Panc1 (cell line): Measurements from ENCODE around the gene SPATS2L. TPM values are rescaled to one million over a fixed set of nuclear protein-coding genes. Genes with fewer than 3 reads are reported as not detected.

Source experiments
- ATAC-seq: fragments of 200-7000 bp; cut with Tn5 transposase; 2 replicates; pipeline ENCODE4 v1.9.1; 2020; ENCODE audit warnings: mild to moderate bottlenecking, moderate library complexity
- BruUV-seq: library from RNA; stranded (reverse); fragments of 400-500 nt; replicated peaks from 2 replicates; lab custom pipeline; 2021; lab: Mats Ljungman, UMichigan
- CTCF ChIA-PET: fragments of 300-600 bp; sonication (Branson Sonifier 250); formaldehyde crosslinking; loops from one replicate; lab custom pipeline; 2022; ENCODE audit warnings: antibody characterized with exemption; lab: Charles Lee
- POLR2A ChIA-PET: fragments of 300-600 bp; sonication (Branson Sonifier 250); formaldehyde crosslinking; loops from one replicate; lab custom pipeline; 2022; ENCODE audit warnings: antibody characterized with exemption; lab: Charles Lee
- DNase-seq: peaks from one replicate; pipeline ENCODE4 v3.0.0-alpha.2; 2010; ENCODE audit warnings: low read depth, low spot score
- H3K27ac ChIP-seq: 2 replicates; pipeline ENCODE4 v1.5.1; 2011; ENCODE audit warnings: mild to moderate bottlenecking, low read length, inconsistent platforms
- H3K27me3 ChIP-seq: fragments of 200-500 bp; sonication (Bioruptor generic); 2 replicates; pipeline ENCODE4 v1.6.0; 2014; ENCODE audit warnings: low read length, inconsistent platforms; ENCODE audit not compliant: control insufficient read depth, insufficient read depth
- H3K36me3 ChIP-seq: fragments of 200-500 bp; sonication (Bioruptor generic); 2 replicates; pipeline ENCODE4 v1.5.1; 2014; ENCODE audit warnings: inconsistent platforms, mild to moderate bottlenecking, low read length, moderate library complexity; ENCODE audit not compliant: control insufficient read depth, insufficient read depth
- H3K4me1 ChIP-seq: 2 replicates; pipeline ENCODE4 v1.5.1; 2011; ENCODE audit warnings: inconsistent platforms, mild to moderate bottlenecking, low read length, moderate library complexity; ENCODE audit not compliant: control insufficient read depth, insufficient read depth
- H3K4me3 ChIP-seq, 2 experiments: 2 replicates each; pipeline ENCODE4 v1.5.1; 2011 to 2012; ENCODE audit warnings: low read depth in 2 of 2, low read length in 2 of 2, mild to moderate bottlenecking in 2 of 2, inconsistent platforms in 1 of 2, moderate library complexity in 1 of 2
- H3K9me3 ChIP-seq: fragments of 200-500 bp; sonication (Bioruptor generic); 2 replicates; pipeline ENCODE4 v1.5.1; 2014; ENCODE audit warnings: low read depth, mild to moderate bottlenecking, inconsistent platforms, low read length, moderate library complexity; ENCODE audit not compliant: control insufficient read depth, insufficient read depth
- CTCF ChIP-seq: fragments of 450-650 bp; IDR thresholded peaks from 2 replicates; pipeline ENCODE4 v1.5.1; 2017; ENCODE audit warnings: mild to moderate bottlenecking
- POLR2AphosphoS5 ChIP-seq: IDR thresholded peaks from 2 replicates; pipeline ENCODE4 v1.6.1; 2012; ENCODE audit warnings: mild to moderate bottlenecking, low read depth, low read length, moderate library complexity
- REST ChIP-seq, 2 experiments: IDR thresholded peaks; 2 replicates each; pipeline ENCODE4 v1.6.1; 2011 to 2012; ENCODE audit warnings: low read depth in 2 of 2, control low read depth in 1 of 2, low read length in 1 of 2, mild to moderate bottlenecking in 1 of 2, moderate library complexity in 1 of 2; ENCODE audit not compliant: insufficient read depth in 1 of 2
- SIN3A ChIP-seq: IDR thresholded peaks from 2 replicates; pipeline ENCODE4 v1.6.1; 2012; ENCODE audit warnings: low read depth, mild to moderate bottlenecking, low read length, moderate library complexity, borderline replicate concordance; ENCODE audit not compliant: insufficient read depth
- TCF7L2 ChIP-seq: IDR thresholded peaks from 2 replicates; pipeline ENCODE4 v1.6.1; 2011; ENCODE audit warnings: mild to moderate bottlenecking, low read depth, low read length, inconsistent platforms
- in situ Hi-C: cut with HindIII; loops from 2 replicates; pipeline ENCODE4 v1.10.0; 2016; ENCODE audit warnings: low sequenced_read_pairs, low pct_unique_long_range_greater_than_20kb
- intact Hi-C: fragments of 100-400 bp; cut with micrococcal nuclease; formaldehyde crosslinking; loops from one replicate; pipeline ENCODE4 v1.10.0; 2022; ENCODE audit not compliant: unreplicated experiment
- total RNA-seq: library from RNA; stranded (reverse); gene quantifications from one replicate; pipeline ENCODE4 v1.2.1, GENCODE V29; 2021; ENCODE audit not compliant: unreplicated experiment

SPATS2L gene
- total RNA-seq, 1 experiment from 2014 or later = 282 TPM

GRCh38 chr2:200267350-200267749 lies 39.1 kb upstream of the SPATS2L start:
- in situ Hi-C loops = no loop called here
- no peaks in the 10 kb centered on the region for H3K9me3 ChIP-seq
- DNase-seq = no peak
- no TSS peak for BruUV-seq
- CTCF ChIA-PET = no interaction called here
- intact Hi-C loops = no loop called here
- TF ChIP-seq CTCF (no peak), REST (IDR thresholded peaks at IDR 0.05; ENCODE audit: insufficient read depth in 1 of 2, low read depth in 2 of 2, low read length in 1 of 2) (no peak), SIN3A (no peak), POLR2AphosphoS5 (no peak), TCF7L2 (no peak)
- no peak for ATAC-seq
- no peaks in the 10 kb centered on the region for H3K4me1 ChIP-seq
- H3K27ac ChIP-seq = no peak overlapping the region
- no peak overlapping the region for H3K4me3 ChIP-seq
- no peaks in the 10 kb centered on the region for H3K27me3 ChIP-seq
- H3K36me3 ChIP-seq = no peaks in the 10 kb centered on the region
- POLR2A ChIA-PET = no interaction called here

GRCh38 chr2:200270732-200271131 lies 35.8 kb upstream of the SPATS2L start:
- no peaks in the 10 kb centered on the region for H3K27me3 ChIP-seq
- H3K27ac ChIP-seq = no peak overlapping the region
- ATAC-seq (no peak), DNase-seq (no peak)
- in situ Hi-C loops = no loop called here
- no peaks in the 10 kb centered on the region for H3K4me1 ChIP-seq
- H3K4me3 ChIP-seq = no peak overlapping the region
- ChIA-PET POLR2A (no interaction called here), CTCF (no interaction called here)
- no TSS peak for BruUV-seq
- no peaks in the 10 kb centered on the region for H3K36me3 ChIP-seq
- TF ChIP-seq REST (IDR thresholded peaks at IDR 0.05; ENCODE audit: insufficient read depth in 1 of 2, low read depth in 2 of 2, low read length in 1 of 2) = no peak
- TF ChIP-seq TCF7L2 = no peak
- TF ChIP-seq POLR2AphosphoS5 = no peak
- TF ChIP-seq CTCF = no peak
- no peak for TF ChIP-seq SIN3A
- H3K9me3 ChIP-seq = no peaks in the 10 kb centered on the region
- intact Hi-C loops = no loop called here
